IMR-90 (cell line): ENCODE results near the gene TTC27.

Experiments
- CEBPB ChIP-seq: IDR thresholded peaks from 2 replicates; pipeline ENCODE4 v1.6.1; 2012; ENCODE audit warnings: low read depth, low read length, improper control_type of control experiment
- CHD1 ChIP-seq: IDR thresholded peaks from 2 replicates; pipeline ENCODE4 v1.6.1; 2012; ENCODE audit warnings: low read depth, low read length, improper control_type of control experiment
- ELK1 ChIP-seq: fragments of 150-350 bp; IDR thresholded peaks from 2 replicates; pipeline ENCODE4 v1.6.1; 2016; ENCODE audit warnings: low read depth, mild to moderate bottlenecking, low read length, moderate library complexity, borderline replicate concordance
- FOS ChIP-seq: fragments of 150-350 bp; IDR thresholded peaks from 2 replicates; pipeline ENCODE4 v1.6.1; 2016; ENCODE audit warnings: low read depth, low read length
- MAFK ChIP-seq: IDR thresholded peaks from 2 replicates; pipeline ENCODE4 v1.6.1; 2012; ENCODE audit warnings: low read depth, low read length, improper control_type of control experiment
- MAZ ChIP-seq: IDR thresholded peaks from 2 replicates; pipeline ENCODE4 v1.6.1; 2012; ENCODE audit warnings: low read depth, mild to moderate bottlenecking, low read length, improper control_type of control experiment, moderate library complexity, borderline replicate concordance
- MXI1 ChIP-seq: IDR thresholded peaks from 2 replicates; pipeline ENCODE4 v1.6.1; 2012; ENCODE audit warnings: low read depth, mild to moderate bottlenecking, low read length, moderate library complexity, borderline replicate concordance
- POLR2A ChIP-seq: IDR thresholded peaks from 2 replicates; pipeline ENCODE4 v1.6.1; 2012; ENCODE audit warnings: mild to moderate bottlenecking, low read depth, low read length
- RAD21 ChIP-seq: IDR thresholded peaks from 2 replicates; pipeline ENCODE4 v1.6.1; 2012; ENCODE audit warnings: low read length, improper control_type of control experiment
- RCOR1 ChIP-seq: IDR thresholded peaks from 2 replicates; pipeline ENCODE4 v1.6.1; 2012; ENCODE audit warnings: mild to moderate bottlenecking, low read length, improper control_type of control experiment; ENCODE audit not compliant: insufficient replicate concordance
- RFX5 ChIP-seq: IDR thresholded peaks from 2 replicates; pipeline ENCODE4 v1.8.0; 2012; ENCODE audit warnings: low read depth, mild to moderate bottlenecking, low read length, moderate library complexity
- SMC3 ChIP-seq: fragments of 150-350 bp; IDR thresholded peaks from 2 replicates; pipeline ENCODE4 v1.6.1; 2016; ENCODE audit warnings: low read depth, mild to moderate bottlenecking, antibody characterized with exemption, low read length, moderate library complexity
- USF2 ChIP-seq: fragments of 150-350 bp; IDR thresholded peaks from 2 replicates; pipeline ENCODE4 v1.6.1; 2017; ENCODE audit warnings: mild to moderate bottlenecking, antibody characterized with exemption, low read length, low read depth
- TF ChIP-seq, protein P1 (sequence below): conservative IDR thresholded peaks from 2 replicates; pipeline ENCODE4 v1.5.1; 2012; ENCODE audit warnings: mild to moderate bottlenecking, low read depth, low read length, improper control_type of control experiment

GRCh38 chr2:32802877-32803276 lies 175.0 kb downstream of the TTC27 start:
- TF ChIP-seq SMC3 (no peak), POLR2A (no peak), USF2 (no peak), RAD21 (no peak), RCOR1 (no peak), RFX5 (no peak), FOS (no peak), CHD1 (no peak), CEBPB (no peak), MAFK (no peak), MXI1 (no peak), MAZ (no peak), ELK1 (no peak)
- TF ChIP-seq, protein P1, sequence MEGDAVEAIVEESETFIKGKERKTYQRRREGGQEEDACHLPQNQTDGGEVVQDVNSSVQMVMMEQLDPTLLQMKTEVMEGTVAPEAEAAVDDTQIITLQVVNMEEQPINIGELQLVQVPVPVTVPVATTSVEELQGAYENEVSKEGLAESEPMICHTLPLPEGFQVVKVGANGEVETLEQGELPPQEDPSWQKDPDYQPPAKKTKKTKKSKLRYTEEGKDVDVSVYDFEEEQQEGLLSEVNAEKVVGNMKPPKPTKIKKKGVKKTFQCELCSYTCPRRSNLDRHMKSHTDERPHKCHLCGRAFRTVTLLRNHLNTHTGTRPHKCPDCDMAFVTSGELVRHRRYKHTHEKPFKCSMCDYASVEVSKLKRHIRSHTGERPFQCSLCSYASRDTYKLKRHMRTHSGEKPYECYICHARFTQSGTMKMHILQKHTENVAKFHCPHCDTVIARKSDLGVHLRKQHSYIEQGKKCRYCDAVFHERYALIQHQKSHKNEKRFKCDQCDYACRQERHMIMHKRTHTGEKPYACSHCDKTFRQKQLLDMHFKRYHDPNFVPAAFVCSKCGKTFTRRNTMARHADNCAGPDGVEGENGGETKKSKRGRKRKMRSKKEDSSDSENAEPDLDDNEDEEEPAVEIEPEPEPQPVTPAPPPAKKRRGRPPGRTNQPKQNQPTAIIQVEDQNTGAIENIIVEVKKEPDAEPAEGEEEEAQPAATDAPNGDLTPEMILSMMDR = no peak
